ENCODE measurements around the gene ZSCAN22.

The ZSCAN22 gene

DNA sequence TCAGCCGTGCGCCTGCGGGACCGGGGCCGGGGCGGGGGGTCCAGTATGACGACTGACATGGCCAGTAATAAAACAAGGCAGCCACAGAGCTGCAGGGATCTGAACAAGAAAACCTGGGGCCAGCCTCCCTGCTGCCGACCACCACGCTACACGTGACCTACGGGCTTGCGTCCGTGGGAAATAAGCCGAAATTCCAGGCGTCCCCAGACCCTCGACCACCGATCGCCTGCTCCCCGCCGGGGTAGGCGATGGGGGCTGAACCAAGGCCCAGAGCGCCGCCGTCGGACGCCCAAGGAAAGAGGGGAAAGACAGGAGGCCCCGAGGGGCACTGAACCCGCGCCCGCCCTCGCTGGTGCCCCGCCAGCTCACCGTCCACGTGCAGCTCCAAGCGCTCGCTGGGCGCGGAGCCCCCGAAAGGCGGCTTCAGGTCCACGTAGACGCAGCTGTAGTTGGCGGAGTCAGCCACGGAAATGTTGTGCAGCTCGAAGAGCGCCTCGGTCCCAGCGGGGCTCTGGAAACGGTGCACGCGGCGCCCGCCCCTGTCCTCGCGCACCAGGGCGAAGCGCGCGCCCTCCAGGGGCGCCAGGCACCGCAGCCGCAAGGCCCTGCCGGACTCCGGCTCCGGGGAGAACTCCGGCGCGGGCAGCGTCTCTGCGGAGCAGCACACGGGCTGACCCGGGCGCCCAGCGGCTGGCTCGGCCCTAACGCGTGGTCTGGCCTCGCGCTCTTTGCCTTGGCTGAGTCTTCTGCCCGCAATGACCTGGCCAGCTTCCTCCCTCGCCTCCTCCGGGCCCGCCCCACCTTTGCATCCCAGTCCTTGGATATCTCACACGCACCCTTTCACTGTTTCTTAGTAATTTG is 23.4 kb downstream of the ZSCAN22 start:
- no peak for DNase-seq (ENCODE audit: low spot score)
- TF ChIP-seq, protein P1, sequence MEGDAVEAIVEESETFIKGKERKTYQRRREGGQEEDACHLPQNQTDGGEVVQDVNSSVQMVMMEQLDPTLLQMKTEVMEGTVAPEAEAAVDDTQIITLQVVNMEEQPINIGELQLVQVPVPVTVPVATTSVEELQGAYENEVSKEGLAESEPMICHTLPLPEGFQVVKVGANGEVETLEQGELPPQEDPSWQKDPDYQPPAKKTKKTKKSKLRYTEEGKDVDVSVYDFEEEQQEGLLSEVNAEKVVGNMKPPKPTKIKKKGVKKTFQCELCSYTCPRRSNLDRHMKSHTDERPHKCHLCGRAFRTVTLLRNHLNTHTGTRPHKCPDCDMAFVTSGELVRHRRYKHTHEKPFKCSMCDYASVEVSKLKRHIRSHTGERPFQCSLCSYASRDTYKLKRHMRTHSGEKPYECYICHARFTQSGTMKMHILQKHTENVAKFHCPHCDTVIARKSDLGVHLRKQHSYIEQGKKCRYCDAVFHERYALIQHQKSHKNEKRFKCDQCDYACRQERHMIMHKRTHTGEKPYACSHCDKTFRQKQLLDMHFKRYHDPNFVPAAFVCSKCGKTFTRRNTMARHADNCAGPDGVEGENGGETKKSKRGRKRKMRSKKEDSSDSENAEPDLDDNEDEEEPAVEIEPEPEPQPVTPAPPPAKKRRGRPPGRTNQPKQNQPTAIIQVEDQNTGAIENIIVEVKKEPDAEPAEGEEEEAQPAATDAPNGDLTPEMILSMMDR (IDR thresholded peaks at IDR 0.05; ENCODE audit: borderline replicate concordance, control extremely low read depth, extremely low read depth, insufficient read depth, missing control alignments), result no peak
- in situ Hi-C loops (cut with MboI; ENCODE audit: low sequenced_read_pairs, unreplicated experiment), result no loop called here

DNA sequence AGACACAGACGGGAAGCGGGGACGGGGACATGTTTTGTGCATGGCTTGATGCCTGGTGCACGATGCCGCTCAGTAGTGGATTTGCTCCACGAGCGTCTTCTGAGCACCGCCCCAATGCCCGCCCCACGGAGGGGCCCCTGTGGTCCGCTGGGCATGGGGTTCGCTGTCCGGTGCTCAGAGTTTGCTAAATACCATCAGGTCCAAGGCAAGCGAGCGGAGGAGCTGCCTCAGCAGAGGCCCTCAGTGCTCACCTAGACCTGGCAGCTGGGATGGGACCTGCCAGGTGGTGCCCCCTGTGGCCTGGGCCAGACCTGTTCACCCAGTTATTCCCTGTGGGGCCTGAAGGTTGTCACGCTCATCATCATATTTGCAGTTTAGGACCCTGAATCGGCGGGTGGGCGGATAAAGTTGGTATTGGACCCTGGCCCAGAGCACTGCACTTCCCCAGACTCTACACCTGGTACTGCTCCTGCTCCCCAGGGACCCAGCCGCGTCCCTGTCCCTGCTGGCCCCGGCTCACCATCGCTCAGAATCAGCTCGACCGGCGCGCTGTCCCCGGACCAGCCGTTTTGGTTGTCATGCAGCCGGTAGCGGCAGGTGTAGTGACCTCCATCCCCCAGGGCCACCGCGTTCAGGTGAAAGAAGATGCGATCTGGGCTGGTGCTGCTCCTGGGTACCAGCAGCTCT is 24.2 kb downstream of the ZSCAN22 start:
- TF ChIP-seq, protein P1 (IDR thresholded peaks at IDR 0.05; ENCODE audit: borderline replicate concordance, control extremely low read depth, extremely low read depth, insufficient read depth, missing control alignments), result no peak
- DNase-seq (ENCODE audit: low spot score), result no peak
- in situ Hi-C loops (cut with MboI; ENCODE audit: low sequenced_read_pairs, unreplicated experiment), result no loop called here

DNA sequence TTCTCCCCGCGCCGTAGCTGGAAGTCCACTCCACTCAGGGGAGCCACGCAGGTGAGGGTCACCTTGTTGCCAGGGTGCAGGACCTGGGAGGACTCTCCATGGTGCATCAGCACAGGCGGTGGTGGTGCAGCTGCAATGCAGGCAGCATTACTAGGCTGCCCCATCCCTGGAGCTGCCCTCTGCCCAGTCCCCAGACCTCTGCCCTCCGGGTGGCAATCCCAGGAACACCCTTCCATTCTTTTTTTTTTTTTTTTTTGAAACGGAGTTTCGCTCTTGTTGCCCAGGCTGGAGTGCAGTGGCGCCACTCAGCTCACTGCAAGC is 24.7 kb downstream of the ZSCAN22 start:
- in situ Hi-C loops (cut with MboI; ENCODE audit: low sequenced_read_pairs, unreplicated experiment), result no loop called here
- DNase-seq (ENCODE audit: low spot score), result no peak
- TF ChIP-seq, protein P1 (IDR thresholded peaks at IDR 0.05; ENCODE audit: borderline replicate concordance, control extremely low read depth, extremely low read depth, insufficient read depth, missing control alignments), result no peak

DNA sequence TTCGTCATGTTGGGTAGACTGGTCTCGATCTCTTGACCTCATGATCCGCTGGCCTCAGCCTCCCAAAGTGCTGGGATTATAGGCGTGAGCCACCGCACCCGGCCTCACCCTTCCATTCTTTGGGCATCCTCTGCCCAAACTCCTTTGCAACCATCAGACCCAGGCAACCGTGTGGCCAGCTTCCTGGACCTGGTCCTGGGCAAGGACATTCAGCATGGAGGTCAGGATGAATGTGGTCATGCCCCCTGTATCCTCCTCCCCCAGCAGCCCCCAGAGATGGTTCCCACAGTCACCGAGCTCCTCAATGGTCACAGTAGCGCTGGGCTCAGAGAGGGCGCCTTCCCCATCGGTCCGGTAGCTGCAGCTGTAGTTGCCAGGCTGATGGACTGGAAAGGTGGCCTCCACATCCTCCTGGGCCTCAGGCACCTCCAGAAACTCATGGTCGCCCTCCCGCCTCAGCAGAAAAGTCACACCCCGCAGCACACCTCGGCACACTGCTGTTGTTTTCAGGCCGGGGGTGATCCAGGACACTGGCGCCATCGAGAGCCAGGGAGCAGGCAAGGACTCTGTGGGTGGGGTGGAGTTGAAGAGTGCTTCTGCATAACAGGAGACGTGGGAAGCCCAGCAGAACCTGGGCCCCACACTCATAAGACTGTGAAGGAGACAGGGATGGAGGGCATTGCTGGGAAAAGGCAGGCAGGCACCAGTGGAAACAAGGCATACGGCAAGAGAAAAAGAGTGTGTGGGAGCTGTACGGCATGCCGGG is 25.4 kb downstream of the ZSCAN22 start:
- TF ChIP-seq, protein P1 (IDR thresholded peaks at IDR 0.05; ENCODE audit: borderline replicate concordance, control extremely low read depth, extremely low read depth, insufficient read depth, missing control alignments), result no peak
- DNase-seq (ENCODE audit: low spot score), result no peak
- in situ Hi-C loops (cut with MboI; ENCODE audit: low sequenced_read_pairs, unreplicated experiment), result no loop called here

DNA sequence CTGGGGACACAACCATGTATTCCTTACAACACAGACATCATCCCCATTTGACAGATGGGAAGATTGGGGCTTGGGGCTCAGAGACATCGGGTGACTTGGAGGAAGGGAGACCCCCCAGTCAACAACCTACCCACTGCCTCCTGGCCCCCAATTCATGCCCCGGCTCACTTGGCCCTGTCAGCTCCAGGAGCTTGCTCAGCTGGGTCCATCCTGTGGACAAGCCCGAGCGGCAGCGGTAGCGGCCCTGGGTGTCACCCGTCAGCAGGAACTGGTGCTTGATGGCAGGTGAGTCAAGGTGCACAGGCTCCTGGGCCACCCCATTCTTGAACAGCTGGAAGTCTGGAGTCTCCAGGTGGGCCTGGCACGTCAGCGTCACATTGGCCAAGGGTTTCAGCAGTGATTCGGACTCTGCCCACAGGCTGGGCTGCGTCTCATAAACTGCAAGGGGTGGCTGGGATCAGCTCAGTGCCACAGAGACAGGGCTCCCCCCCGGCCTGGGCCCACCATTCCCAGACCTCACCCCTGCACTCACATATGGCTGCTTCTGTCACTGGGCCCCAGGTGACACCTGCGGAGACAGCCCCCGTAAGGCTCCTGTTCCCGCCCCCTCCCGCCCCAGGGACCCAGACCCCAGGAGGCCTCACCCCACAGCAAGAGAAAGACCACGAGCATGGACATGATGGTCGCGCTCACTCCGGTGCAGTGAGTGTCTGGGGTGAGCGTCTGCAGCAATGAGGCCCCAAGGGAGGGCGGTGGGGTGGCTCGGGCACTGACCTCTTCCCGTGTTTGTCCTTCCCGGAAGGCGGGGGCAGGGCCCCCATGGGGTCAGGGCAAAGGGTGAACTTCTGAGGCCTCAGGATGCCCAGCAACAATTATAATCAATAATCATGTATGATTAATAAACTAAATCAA is 26.2 kb downstream of the ZSCAN22 start, which contains the start of gene A1BG:
Gene A1BG, minus strand, starts transcription at position 733 of the 912 bp plus-strand sequence. Its CDS starts 55 bp downstream, at position 678.
- TF ChIP-seq, protein P1 (IDR thresholded peaks at IDR 0.05; ENCODE audit: borderline replicate concordance, control extremely low read depth, extremely low read depth, insufficient read depth, missing control alignments), result no peak
- in situ Hi-C loops (cut with MboI; ENCODE audit: low sequenced_read_pairs, unreplicated experiment), result no loop called here
- DNase-seq (ENCODE audit: low spot score), result no peak
